HEK293 (cell line): Measurements from ENCODE around the gene LSP1.

Experiments
- BCL6B ChIP-seq: fragments of 450-650 bp; formaldehyde crosslinking; IDR thresholded peaks from 2 replicates; pipeline ENCODE4 v1.5.1; 2017; ENCODE audit warnings: missing biosample characterization, missing genetic modification characterization
- TCF7L2 ChIP-seq: IDR thresholded peaks from 2 replicates; pipeline ENCODE4 v1.6.1; 2011; ENCODE audit warnings: low read depth, mild to moderate bottlenecking, inconsistent platforms, low read length, moderate library complexity, borderline replicate concordance
- ZBTB20 ChIP-seq: fragments of 450-650 bp; formaldehyde crosslinking; IDR thresholded peaks from 2 replicates; pipeline ENCODE4 v1.5.1; 2016; ENCODE audit warnings: missing biosample characterization, missing genetic modification characterization
- ZBTB21 ChIP-seq: fragments of 450-650 bp; formaldehyde crosslinking; IDR thresholded peaks from 2 replicates; pipeline ENCODE4 v1.5.1; 2017; ENCODE audit warnings: missing biosample characterization, missing genetic modification characterization
- ZNF350 ChIP-seq: fragments of 450-650 bp; formaldehyde crosslinking; IDR thresholded peaks from 2 replicates; pipeline ENCODE4 v1.5.0; 2017; ENCODE audit warnings: missing biosample characterization, mild to moderate bottlenecking, missing genetic modification characterization
- ZNF624 ChIP-seq: fragments of 450-650 bp; formaldehyde crosslinking; IDR thresholded peaks from 2 replicates; pipeline ENCODE4 v1.5.1; 2017; ENCODE audit warnings: missing biosample characterization, missing genetic modification characterization
- TF ChIP-seq, protein P1 (sequence below): fragments of 450-650 bp; formaldehyde crosslinking; IDR thresholded peaks from 2 replicates; pipeline ENCODE4 v1.5.1; 2016; ENCODE audit warnings: missing biosample characterization, missing genetic modification characterization
- TF ChIP-seq, protein P2 (sequence below): fragments of 450-650 bp; formaldehyde crosslinking; IDR thresholded peaks from 2 replicates; pipeline ENCODE4 v1.5.1; 2016; ENCODE audit warnings: missing biosample characterization, missing genetic modification characterization

GRCh38 chr11:1815751-1816150, 37.1 kb upstream of the LSP1 start:
- TF ChIP-seq, protein P1, sequence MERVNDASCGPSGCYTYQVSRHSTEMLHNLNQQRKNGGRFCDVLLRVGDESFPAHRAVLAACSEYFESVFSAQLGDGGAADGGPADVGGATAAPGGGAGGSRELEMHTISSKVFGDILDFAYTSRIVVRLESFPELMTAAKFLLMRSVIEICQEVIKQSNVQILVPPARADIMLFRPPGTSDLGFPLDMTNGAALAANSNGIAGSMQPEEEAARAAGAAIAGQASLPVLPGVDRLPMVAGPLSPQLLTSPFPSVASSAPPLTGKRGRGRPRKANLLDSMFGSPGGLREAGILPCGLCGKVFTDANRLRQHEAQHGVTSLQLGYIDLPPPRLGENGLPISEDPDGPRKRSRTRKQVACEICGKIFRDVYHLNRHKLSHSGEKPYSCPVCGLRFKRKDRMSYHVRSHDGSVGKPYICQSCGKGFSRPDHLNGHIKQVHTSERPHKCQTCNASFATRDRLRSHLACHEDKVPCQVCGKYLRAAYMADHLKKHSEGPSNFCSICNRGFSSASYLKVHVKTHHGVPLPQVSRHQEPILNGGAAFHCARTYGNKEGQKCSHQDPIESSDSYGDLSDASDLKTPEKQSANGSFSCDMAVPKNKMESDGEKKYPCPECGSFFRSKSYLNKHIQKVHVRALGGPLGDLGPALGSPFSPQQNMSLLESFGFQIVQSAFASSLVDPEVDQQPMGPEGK, result no peak
- TF ChIP-seq, protein P2, sequence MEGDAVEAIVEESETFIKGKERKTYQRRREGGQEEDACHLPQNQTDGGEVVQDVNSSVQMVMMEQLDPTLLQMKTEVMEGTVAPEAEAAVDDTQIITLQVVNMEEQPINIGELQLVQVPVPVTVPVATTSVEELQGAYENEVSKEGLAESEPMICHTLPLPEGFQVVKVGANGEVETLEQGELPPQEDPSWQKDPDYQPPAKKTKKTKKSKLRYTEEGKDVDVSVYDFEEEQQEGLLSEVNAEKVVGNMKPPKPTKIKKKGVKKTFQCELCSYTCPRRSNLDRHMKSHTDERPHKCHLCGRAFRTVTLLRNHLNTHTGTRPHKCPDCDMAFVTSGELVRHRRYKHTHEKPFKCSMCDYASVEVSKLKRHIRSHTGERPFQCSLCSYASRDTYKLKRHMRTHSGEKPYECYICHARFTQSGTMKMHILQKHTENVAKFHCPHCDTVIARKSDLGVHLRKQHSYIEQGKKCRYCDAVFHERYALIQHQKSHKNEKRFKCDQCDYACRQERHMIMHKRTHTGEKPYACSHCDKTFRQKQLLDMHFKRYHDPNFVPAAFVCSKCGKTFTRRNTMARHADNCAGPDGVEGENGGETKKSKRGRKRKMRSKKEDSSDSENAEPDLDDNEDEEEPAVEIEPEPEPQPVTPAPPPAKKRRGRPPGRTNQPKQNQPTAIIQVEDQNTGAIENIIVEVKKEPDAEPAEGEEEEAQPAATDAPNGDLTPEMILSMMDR (tag by site-specific recombination), result no peak
- TF ChIP-seq ZBTB21 (tag by site-specific recombination) (no peak), BCL6B (tag by site-specific recombination) (no peak), ZNF624 (tag by site-specific recombination) (no peak), TCF7L2 (no peak), ZBTB20 (no peak), ZNF350 (tag by site-specific recombination) (no peak)
